Measurements from ENCODE around the gene C17orf50.

DNA sequence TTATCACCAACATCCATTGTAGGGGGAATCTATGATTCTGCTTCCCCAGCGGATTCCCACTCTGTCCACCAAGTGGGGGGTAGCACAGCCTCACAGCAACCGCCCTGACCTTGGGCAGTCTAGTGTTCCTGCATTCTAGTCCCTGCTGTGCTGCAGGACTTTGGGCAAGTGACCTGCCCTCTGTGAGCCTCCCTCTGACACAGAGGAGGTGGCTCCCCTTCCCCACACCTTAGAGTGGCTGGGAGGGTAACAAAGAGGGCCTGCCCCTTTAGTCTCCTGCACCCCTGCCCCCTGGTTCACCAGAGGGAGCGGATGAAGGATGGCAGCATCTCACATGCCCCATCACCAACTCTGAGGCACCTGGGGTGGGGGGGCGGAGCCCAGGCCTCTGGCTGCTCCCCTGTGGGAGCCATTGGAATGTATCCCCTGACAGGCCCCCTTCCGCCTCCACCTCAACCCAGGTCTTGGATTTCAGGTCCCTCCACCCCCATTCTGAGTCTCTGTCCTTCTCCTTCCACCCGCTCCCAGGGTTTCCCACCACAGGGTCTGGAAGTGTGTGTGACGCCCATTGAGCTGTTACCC lies 17.7 kb upstream of the C17orf50 start:
- TF ChIP-seq, protein P1, sequence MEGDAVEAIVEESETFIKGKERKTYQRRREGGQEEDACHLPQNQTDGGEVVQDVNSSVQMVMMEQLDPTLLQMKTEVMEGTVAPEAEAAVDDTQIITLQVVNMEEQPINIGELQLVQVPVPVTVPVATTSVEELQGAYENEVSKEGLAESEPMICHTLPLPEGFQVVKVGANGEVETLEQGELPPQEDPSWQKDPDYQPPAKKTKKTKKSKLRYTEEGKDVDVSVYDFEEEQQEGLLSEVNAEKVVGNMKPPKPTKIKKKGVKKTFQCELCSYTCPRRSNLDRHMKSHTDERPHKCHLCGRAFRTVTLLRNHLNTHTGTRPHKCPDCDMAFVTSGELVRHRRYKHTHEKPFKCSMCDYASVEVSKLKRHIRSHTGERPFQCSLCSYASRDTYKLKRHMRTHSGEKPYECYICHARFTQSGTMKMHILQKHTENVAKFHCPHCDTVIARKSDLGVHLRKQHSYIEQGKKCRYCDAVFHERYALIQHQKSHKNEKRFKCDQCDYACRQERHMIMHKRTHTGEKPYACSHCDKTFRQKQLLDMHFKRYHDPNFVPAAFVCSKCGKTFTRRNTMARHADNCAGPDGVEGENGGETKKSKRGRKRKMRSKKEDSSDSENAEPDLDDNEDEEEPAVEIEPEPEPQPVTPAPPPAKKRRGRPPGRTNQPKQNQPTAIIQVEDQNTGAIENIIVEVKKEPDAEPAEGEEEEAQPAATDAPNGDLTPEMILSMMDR (IDR thresholded peaks at IDR 0.05 in 4 of 5, conservative IDR thresholded peaks at IDR 0.05 in 1 of 5), result no peak
- no peak for TF ChIP-seq POLR2A (IDR thresholded peaks at IDR 0.05)
